NCI-H2227 (cell line): ENCODE data around the gene CGB3.

Source experiments
- DNase-seq: peaks from one replicate; lab custom pipeline; 2025; ENCODE audit not compliant: unreplicated experiment; lab: John Stamatoyannopoulos, UW

CGB3 gene

GRCh38 chr19:49016067-49016839 is 7.9 kb downstream of the CGB3 start:
- DNase-seq, result no peak

GRCh38 chr19:49014870-49015255 is 9.3 kb downstream of the CGB3 start:
- no peak for DNase-seq

GRCh38 chr19:49014123-49014869 is 9.8 kb downstream of the CGB3 start:
- DNase-seq, result no peak

- no peak for DNase-seq
Measured at GRCh38 chr19:49011194-49011593, 12.9 kb downstream of the CGB3 start.

- DNase-seq, result no peak
Measured at GRCh38 chr19:49010453-49010852, 13.7 kb downstream of the CGB3 start.

- no peak for DNase-seq
Measured at GRCh38 chr19:49009828-49010227, 14.3 kb downstream of the CGB3 start.

GRCh38 chr19:49006905-49007304 is 17.2 kb downstream of the CGB3 start:
- DNase-seq, result no peak

GRCh38 chr19:49004964-49005614 is 19.0 kb downstream of the CGB3 start:
- no peak for DNase-seq

GRCh38 chr19:49004133-49004532 is 20.0 kb downstream of the CGB3 start:
- no peak for DNase-seq

GRCh38 chr19:48999481-49000325 is 24.4 kb downstream of the CGB3 start:
- DNase-seq, result peak; percentile 21

GRCh38 chr19:48997972-48998371 is 26.2 kb downstream of the CGB3 start:
- DNase-seq, result peak; percentile 39

GRCh38 chr19:48994035-48994386 is 30.1 kb downstream of the CGB3 start:
- no peak for DNase-seq

GRCh38 chr19:48993175-48994034 is 30.7 kb downstream of the CGB3 start, which contains the start of the genes GYS1 and RUVBL2:
TSS of gene GYS1 (minus strand) at chr19:48993309. CDS start at chr19:48993112, 197 bp downstream.
TSS of gene RUVBL2 (plus strand) at chr19:48993887. CDS start at chr19:48993912, 25 bp downstream.
- peak; percentile 98 for DNase-seq

GRCh38 chr19:48992581-48993174 is 31.5 kb downstream of the CGB3 start:
- DNase-seq, result peak; percentile 42

- peak; percentile 53 for DNase-seq
Measured at GRCh38 chr19:48991873-48992580, 32.1 kb downstream of the CGB3 start.

GRCh38 chr19:48991011-48991609 is 33.0 kb downstream of the CGB3 start:
- no peak for DNase-seq

GRCh38 chr19:48990400-48990799 is 33.7 kb downstream of the CGB3 start:
- DNase-seq, result no peak

GRCh38 chr19:48989701-48990291 is 34.3 kb downstream of the CGB3 start:
- DNase-seq, result no peak
